Measurements from ENCODE around the gene DSE.

DNA sequence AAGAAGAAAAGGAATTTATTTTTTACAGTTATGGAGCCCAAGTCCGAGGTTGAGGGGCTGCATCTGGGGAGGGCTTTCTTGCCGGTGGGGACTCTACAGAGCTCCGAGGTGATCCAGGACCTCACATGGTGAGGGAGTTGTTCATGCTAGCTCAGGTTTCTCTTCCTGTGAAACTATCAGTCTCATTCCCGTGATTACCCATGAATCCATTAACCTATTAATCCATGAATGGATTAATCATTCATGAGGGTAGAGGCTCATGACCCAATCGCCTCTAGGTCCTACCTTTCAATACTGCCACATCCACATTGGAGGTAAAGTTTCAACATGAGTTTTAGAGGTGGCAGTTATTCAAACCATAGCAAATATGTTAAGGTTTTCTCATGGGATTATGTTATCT, 3.8 kb downstream of the DSE start:
- TF ChIP-seq, protein P1, sequence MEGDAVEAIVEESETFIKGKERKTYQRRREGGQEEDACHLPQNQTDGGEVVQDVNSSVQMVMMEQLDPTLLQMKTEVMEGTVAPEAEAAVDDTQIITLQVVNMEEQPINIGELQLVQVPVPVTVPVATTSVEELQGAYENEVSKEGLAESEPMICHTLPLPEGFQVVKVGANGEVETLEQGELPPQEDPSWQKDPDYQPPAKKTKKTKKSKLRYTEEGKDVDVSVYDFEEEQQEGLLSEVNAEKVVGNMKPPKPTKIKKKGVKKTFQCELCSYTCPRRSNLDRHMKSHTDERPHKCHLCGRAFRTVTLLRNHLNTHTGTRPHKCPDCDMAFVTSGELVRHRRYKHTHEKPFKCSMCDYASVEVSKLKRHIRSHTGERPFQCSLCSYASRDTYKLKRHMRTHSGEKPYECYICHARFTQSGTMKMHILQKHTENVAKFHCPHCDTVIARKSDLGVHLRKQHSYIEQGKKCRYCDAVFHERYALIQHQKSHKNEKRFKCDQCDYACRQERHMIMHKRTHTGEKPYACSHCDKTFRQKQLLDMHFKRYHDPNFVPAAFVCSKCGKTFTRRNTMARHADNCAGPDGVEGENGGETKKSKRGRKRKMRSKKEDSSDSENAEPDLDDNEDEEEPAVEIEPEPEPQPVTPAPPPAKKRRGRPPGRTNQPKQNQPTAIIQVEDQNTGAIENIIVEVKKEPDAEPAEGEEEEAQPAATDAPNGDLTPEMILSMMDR (conservative IDR thresholded peaks at IDR 0.05 in 1 of 2, IDR thresholded peaks at IDR 0.05 in 1 of 2; ENCODE audit: low read depth in 1 of 2, low read length in 2 of 2): no peak
- no peak for TF ChIP-seq EZH2 (IDR thresholded peaks at IDR 0.05; ENCODE audit: low read length, missing control alignments)
